ENCODE results near the gene SCGB2B2.

GRCh38 chr19:34642241-34642640 lies 34.7 kb downstream of the SCGB2B2 start:
- TF ChIP-seq CTCF (conservative IDR thresholded peaks at IDR 0.05 in 1 of 2, IDR thresholded peaks at IDR 0.05 in 1 of 2; ENCODE audit: extremely low read depth in 1 of 2, insufficient read depth in 1 of 2, low read depth in 1 of 2, low read length in 2 of 2) (no peak), EZH2 (IDR thresholded peaks at IDR 0.05; ENCODE audit: borderline replicate concordance, low read length) (no peak)
